Measurements from ENCODE around the gene EIF5A2.

- TF ChIP-seq POLR2A (IDR thresholded peaks at IDR 0.05; ENCODE audit: extremely low read depth, insufficient read length) (no peak), CTCF (IDR thresholded peaks at IDR 0.05; ENCODE audit: low read depth, low read length) (no peak), MYC (IDR thresholded peaks at IDR 0.05; ENCODE audit: low read depth, low read length) (no peak)
Observed at GRCh38 chr3:170942011-170942410, 33.6 kb upstream of the EIF5A2 start.
